SK-N-SH (cell line): ENCODE results near the gene CUL9. TPM values are rescaled to one million over a fixed set of nuclear protein-coding genes. Genes with fewer than 3 reads are reported as not detected.

Experiments used
- CTCF ChIA-PET: fragments of 300-600, 350-600 bp; formaldehyde crosslinking; extraction: SDS; loops from one replicate; lab custom pipeline; 2021; lab: Yijun Ruan, JAX
- POLR2A ChIA-PET: fragments of 350-600 bp; sonication (Branson Sonifier 250); formaldehyde crosslinking; extraction: SDS; loops from one replicate; lab custom pipeline; 2020; ENCODE audit warnings: antibody characterized with exemption, inconsistent platforms; lab: Yijun Ruan, JAX
- DNase-seq: peaks from one replicate; pipeline ENCODE4 v3.0.0; 2012
- H2AFZ ChIP-seq: fragments of 200-600 bp; sonication (generic); 2 replicates; pipeline ENCODE4 v1.8.1; 2016; ENCODE audit warnings: antibody characterized with exemption, mild to moderate bottlenecking, low read depth
- H3F3A ChIP-seq: fragments of 200-600 bp; sonication (generic); replicated peaks from 2 replicates; pipeline ENCODE3; 2016; ENCODE audit warnings: antibody characterized with exemption, mild to moderate bottlenecking; ENCODE audit not compliant: insufficient read depth
- H3K27ac ChIP-seq, 2 experiments: fragments of 200-500 bp in 1 of 2; fragments of 200-600 bp in 1 of 2; sonication (Bioruptor generic) in 1 of 2; sonication (generic), shearing (Covaris generic) in 1 of 2; 2 replicates each; pipeline versions ENCODE4 v1.5.1 to v1.6.1; 2014 to 2016; ENCODE audit warnings: low read depth in 2 of 2, inconsistent platforms in 1 of 2, low read length in 1 of 2, mild to moderate bottlenecking in 1 of 2, mixed read lengths in 1 of 2
- H3K27me3 ChIP-seq: fragments of 200-600 bp; sonication (generic), shearing (Covaris generic); 2 replicates; pipeline ENCODE4 v1.6.1; 2016; ENCODE audit warnings: mixed run types; ENCODE audit not compliant: insufficient read depth
- H3K36me3 ChIP-seq, 2 experiments: fragments of 200-500 bp in 1 of 2; fragments of 200-600 bp in 1 of 2; sonication (Bioruptor generic) in 1 of 2; sonication (generic) in 1 of 2; replicated peaks in 1 of 2; 2 replicates each; pipeline versions ENCODE3 to v1.5.1; 2014 to 2016; ENCODE audit warnings: low read length in 1 of 2, mild to moderate bottlenecking in 1 of 2; ENCODE audit not compliant: insufficient read depth in 2 of 2, control insufficient read depth in 1 of 2
- H3K4me1 ChIP-seq, 2 experiments: fragments of 200-500 bp in 1 of 2; fragments of 200-600 bp in 1 of 2; sonication (Bioruptor generic) in 1 of 2; sonication (generic), shearing (Covaris generic) in 1 of 2; 2 replicates each; pipeline versions ENCODE4 v1.5.1 to v1.6.1; 2014 to 2016; ENCODE audit warnings: low read depth in 1 of 2, low read length in 1 of 2, mixed run types in 1 of 2; ENCODE audit not compliant: insufficient read depth in 2 of 2, control insufficient read depth in 1 of 2
- H3K4me2 ChIP-seq: fragments of 200-600 bp; sonication (generic), shearing (Covaris generic); 2 replicates; pipeline ENCODE4 v1.6.1; 2017; ENCODE audit warnings: mixed run types
- H3K4me3 ChIP-seq, 2 experiments: fragments of 200-500 bp in 1 of 2; fragments of 200-600 bp in 1 of 2; sonication (Bioruptor generic) in 1 of 2; sonication (generic), shearing (Covaris generic) in 1 of 2; 2 replicates each; pipeline versions ENCODE4 v1.5.1 to v1.8.1; 2014 to 2016; ENCODE audit warnings: low read depth in 2 of 2, inconsistent platforms in 1 of 2, low read length in 1 of 2, mild to moderate bottlenecking in 1 of 2, mixed read lengths in 1 of 2, moderate library complexity in 1 of 2
- H3K79me2 ChIP-seq: fragments of 200-600 bp; sonication (generic); 2 replicates; pipeline ENCODE4 v1.8.1; 2017; ENCODE audit warnings: mild to moderate bottlenecking; ENCODE audit not compliant: insufficient read depth
- H3K9ac ChIP-seq: fragments of 200-600 bp; sonication (generic); 2 replicates; pipeline ENCODE4 v1.6.1; 2017; ENCODE audit warnings: mixed run types
- H3K9me2 ChIP-seq: fragments of 200-600 bp; sonication (generic); 2 replicates; pipeline ENCODE4 v1.6.1; 2017; ENCODE audit warnings: mixed run types
- H3K9me3 ChIP-seq: fragments of 200-600 bp; sonication (generic); 2 replicates; pipeline ENCODE4 v1.6.1; 2017; ENCODE audit warnings: mixed run types, mild to moderate bottlenecking, moderate library complexity
- H4K20me1 ChIP-seq: fragments of 200-600 bp; sonication (generic); 2 replicates; pipeline ENCODE4 v1.6.1; 2017; ENCODE audit warnings: mild to moderate bottlenecking, mixed run types; ENCODE audit not compliant: insufficient read depth
- CHD2 ChIP-seq: fragments of 150-350 bp; IDR thresholded peaks from 2 replicates; pipeline ENCODE4 v1.6.1; 2018; ENCODE audit warnings: low read length; ENCODE audit not compliant: partially characterized antibody
- ELF1 ChIP-seq: IDR thresholded peaks from 2 replicates; pipeline ENCODE4 v1.4.0; 2012
- JUND ChIP-seq: IDR thresholded peaks from 2 replicates; pipeline ENCODE4 v1.4.0; 2012
- MAX ChIP-seq: IDR thresholded peaks from 2 replicates; pipeline ENCODE4 v1.4.0; 2012; ENCODE audit warnings: low read depth
- MEF2A ChIP-seq: IDR thresholded peaks from 2 replicates; pipeline ENCODE4 v1.4.0; 2012; ENCODE audit warnings: low read depth, borderline replicate concordance
- MXI1 ChIP-seq: IDR thresholded peaks from 2 replicates; pipeline ENCODE4 v1.6.1; 2012; ENCODE audit warnings: mild to moderate bottlenecking, low read depth, low read length, improper control_type of control experiment
- NFIC ChIP-seq: IDR thresholded peaks from 2 replicates; pipeline ENCODE4 v1.4.0; 2012; ENCODE audit warnings: borderline replicate concordance
- PBX3 ChIP-seq: IDR thresholded peaks from 2 replicates; pipeline ENCODE4; 2012
- POLR2AphosphoS5 ChIP-seq: IDR thresholded peaks from 2 replicates; pipeline ENCODE4 v1.6.1; 2012; ENCODE audit warnings: low read depth, low read length
- REST ChIP-seq: IDR thresholded peaks from 2 replicates; pipeline ENCODE4 v1.6.1; 2012; ENCODE audit warnings: mild to moderate bottlenecking, low read depth, low read length, moderate library complexity
- RFX5 ChIP-seq: IDR thresholded peaks from 2 replicates; pipeline ENCODE4 v1.6.1; 2012; ENCODE audit warnings: mild to moderate bottlenecking, improper control_type of control experiment, low read length
- SIN3A ChIP-seq: IDR thresholded peaks from 2 replicates; pipeline ENCODE4 v1.6.1; 2012; ENCODE audit warnings: low read depth, mild to moderate bottlenecking, low read length, moderate library complexity, borderline replicate concordance
- TCF12 ChIP-seq: IDR thresholded peaks from 2 replicates; pipeline ENCODE4 v1.4.0; 2012
- TEAD4 ChIP-seq: IDR thresholded peaks from 2 replicates; pipeline ENCODE4 v1.4.0; 2012; ENCODE audit warnings: mild to moderate bottlenecking, borderline replicate concordance; ENCODE audit not compliant: insufficient read depth
- USF1 ChIP-seq: IDR thresholded peaks from 2 replicates; pipeline ENCODE4 v1.4.0; 2012; ENCODE audit warnings: low read depth, borderline replicate concordance
- YY1 ChIP-seq: IDR thresholded peaks from 2 replicates; pipeline ENCODE4 v1.4.0; 2012; ENCODE audit warnings: low read depth, mild to moderate bottlenecking
- WGBS: methylation state at CpG from one replicate; pipeline ENCODE4 v1.1.6; 2017; ENCODE audit warnings: low lambda C conversion rate; 5-methylcytosine and 5-hydroxymethylcytosine counted together
- polyA plus RNA-seq, 3 experiments: library from polyadenylated mRNA; depleted of rRNA; stranded (reverse); fragments of >200 nt; gene quantifications; 2 replicates each; pipeline ENCODE4 v1.2.3, GENCODE V29; 2012

The CUL9 gene
- polyA plus RNA-seq, 1 of the 3 experiments (the other 2 are of a cell fraction) = 37.7 TPM

GRCh38 chr6:43255408-43256054, 73.5 kb downstream of the CUL9 start:
- H2AFZ ChIP-seq = no peak overlapping the region
- H3K36me3 ChIP-seq = no peaks in the 10 kb centered on the region
- no peaks in the 10 kb centered on the region for H3K79me2 ChIP-seq
- no peak for TF ChIP-seq POLR2AphosphoS5
- no peak for TF ChIP-seq ELF1
- no peak for TF ChIP-seq YY1
- TF ChIP-seq TEAD4 = no peak
- no peak for TF ChIP-seq CHD2
- no peak for TF ChIP-seq NFIC
- no peak for TF ChIP-seq TCF12
- TF ChIP-seq JUND = no peak
- TF ChIP-seq SIN3A = no peak
- no peak for TF ChIP-seq REST
- TF ChIP-seq MAX = no peak
- TF ChIP-seq RFX5 = no peak
- no peak for TF ChIP-seq MEF2A
- no peak for DNase-seq
- H3K9ac ChIP-seq = no peak overlapping the region
- 92% methylated on average over 10 of the region's 11 CpGs for WGBS
- H3F3A ChIP-seq = no peaks in the 10 kb centered on the region
- H3K4me2 ChIP-seq = no peak overlapping the region
- no peaks in the 10 kb centered on the region for H3K27me3 ChIP-seq
- no peaks in the 10 kb centered on the region for H3K4me1 ChIP-seq
- H4K20me1 ChIP-seq = no peaks in the 10 kb centered on the region
- ChIA-PET CTCF (interaction anchor here (1.0 to 1.6 kb wide), 2 partner anchors 26 to 79 kb away, joined by 3 to 8 read pairs; no protein-coding TSS in a partner anchor), POLR2A (no interaction called here)
- H3K9me2 ChIP-seq = no peaks in the 10 kb centered on the region
- H3K9me3 ChIP-seq = no peaks in the 10 kb centered on the region
- H3K4me3 ChIP-seq = no peak overlapping the region
- no peak overlapping the region for H3K27ac ChIP-seq

- POLR2A ChIA-PET = no interaction called here
- CTCF ChIA-PET = no interaction called here
- TF ChIP-seq TEAD4 (no peak), PBX3 (no peak), MXI1 (no peak), ELF1 (no peak), REST (no peak), MEF2A (no peak), USF1 (no peak)
These were observed 74.8 kb downstream of the CUL9 start for GRCh38 chr6:43256670-43257366.

More at GRCh38 chr6:43256670-43257366, 74.8 kb downstream of the CUL9 start:
- Histone ChIP-seq H3K79me2 (no peaks in the 10 kb centered on the region), H3K36me3 (no peaks in the 10 kb centered on the region), H3K9ac (no peak overlapping the region), H3K4me3 (no peak overlapping the region), H3K4me2 (no peak overlapping the region), H3K27ac (no peak overlapping the region), H3K4me1 (no peaks in the 10 kb centered on the region), H4K20me1 (no peaks in the 10 kb centered on the region), H3F3A (no peaks in the 10 kb centered on the region), H3K27me3 (no peaks in the 10 kb centered on the region), H2AFZ (no peak overlapping the region), H3K9me3 (no peaks in the 10 kb centered on the region), H3K9me2 (no peaks in the 10 kb centered on the region)
- 82% methylated on average over 4 of the region's 9 CpGs for WGBS
- no peak for DNase-seq
